ENCODE measurements around the gene KRTAP12-3. TPM values are rescaled to one million over a fixed set of nuclear protein-coding genes. Genes with fewer than 3 reads are reported as not detected.
"Not testable (repeated sequence)": the region's sequence is repeated elsewhere in the genome, so short reads cannot be mapped to it uniquely, and the experiment has no call there.

Gene KRTAP12-3
- total and polyA plus RNA-seq, 11 donors, result not detected

GRCh38 chr21:44684483-44684882, 26.8 kb downstream of the KRTAP12-3 start:
- intact Hi-C loops (cut with DNase I), result no loop called here
- H3K4me3 ChIP-seq, result no peak overlapping the region
- H3K9me3 ChIP-seq, result peaks cover 0 to 4% (median 0%) of the 10 kb centered on the region in 12 donors
- DNase-seq (no peak), ATAC-seq (no peak)
- H3K27ac ChIP-seq, result no peak overlapping the region
- H3K4me1 ChIP-seq, result no peaks in the 10 kb centered on the region
- 69 to 87% (median 79%) methylated on average over 6 of the region's 6 CpGs for WGBS, 4 donors
- peaks cover 0 to 42% (median 13%) of the 10 kb centered on the region in 9 donors for H3K27me3 ChIP-seq
- no peaks in the 10 kb centered on the region for H3K36me3 ChIP-seq
- TF ChIP-seq POLR2A (IDR thresholded peaks at IDR 0.05) (no peak), CTCF (IDR thresholded peaks at IDR 0.05) (no peak)

- not testable (repeated sequence) for DNase-seq
Observed at GRCh38 chr21:44685050-44685449, 27.3 kb downstream of the KRTAP12-3 start.

GRCh38 chr21:44686000-44686781, 28.5 kb downstream of the KRTAP12-3 start:
- WGBS, 4 donors, result 29 to 61% (median 43%) methylated on average over 10 to 14 of the region's 14 CpGs
- intact Hi-C loops (cut with DNase I), result no loop called here
- Histone ChIP-seq H3K4me1 (no peaks in the 10 kb centered on the region), H3K36me3 (no peaks in the 10 kb centered on the region), H3K4me3 (no peak overlapping the region), H3K9me3 (no peaks in the 10 kb centered on the region), H3K27ac (no peak overlapping the region), H3K27me3 (peaks cover 0 to 42% (median 13%) of the 10 kb centered on the region in 9 donors)
- ATAC-seq (no peak), DNase-seq (peak in 1 of 5 donors; percentile 10)
- no peak for TF ChIP-seq POLR2A (IDR thresholded peaks at IDR 0.05)
- TF ChIP-seq CTCF (IDR thresholded peaks at IDR 0.05), result no peak

More at GRCh38 chr21:44685050-44685449, 27.3 kb downstream of the KRTAP12-3 start:
- intact Hi-C loops (cut with DNase I); H3K4me1 ChIP-seq; H3K27ac ChIP-seq; H3K36me3 ChIP-seq; H3K4me3 ChIP-seq; H3K9me3 ChIP-seq; ATAC-seq: not testable (repeated sequence)
- WGBS, 4 donors, result 68 to 85% (median 81%) methylated on average over 6 of the region's 6 CpGs
- H3K27me3 ChIP-seq, result peaks cover 0 to 42% (median 13%) of the 10 kb centered on the region in 9 donors

- WGBS, 4 donors, result 69 to 76% (median 74%) methylated on average over 25 of the region's 25 CpGs
- H3K27ac ChIP-seq, result no peak overlapping the region
- peaks cover 0 to 42% (median 13%) of the 10 kb centered on the region in 9 donors for H3K27me3 ChIP-seq
- peaks cover 0 to 4% (median 0%) of the 10 kb centered on the region in 12 donors for H3K9me3 ChIP-seq
- DNase-seq, result peak in 1 of 5 donors; percentile 16
- H3K4me1 ChIP-seq, result no peaks in the 10 kb centered on the region
- H3K36me3 ChIP-seq, result no peaks in the 10 kb centered on the region
- intact Hi-C loops (cut with DNase I), result no loop called here
- H3K4me3 ChIP-seq, result no peak overlapping the region
- ATAC-seq, result no peak
- no peak for TF ChIP-seq CTCF (IDR thresholded peaks at IDR 0.05)
- TF ChIP-seq POLR2A (IDR thresholded peaks at IDR 0.05), result no peak
Observed at GRCh38 chr21:44686843-44687561, 29.3 kb downstream of the KRTAP12-3 start.

Measured in heart left ventricle (tissue), 16 donors.